ENCODE data around the gene PLEKHF1. TPM values are rescaled to one million over a fixed set of nuclear protein-coding genes. Genes with fewer than 3 reads are reported as not detected.

Gene PLEKHF1
- total and polyA plus RNA-seq, 2 of the 13 experiments (the other 11 are each of a cell fraction or from before 2014, with no cell fraction given): 2.9 to 3.8 TPM

GRCh38 chr19:29714953-29715700 lies 49.9 kb downstream of the PLEKHF1 start, which contains the start of gene C19orf12 (continued):
- TF ChIP-seq PATZ1 (CRISPR knock-in tag; IDR thresholded peaks at IDR 0.05): no peak; the same call in 1 of the 2 replicates
- TF ChIP-seq ATM (IDR thresholded peaks at IDR 0.05; ENCODE audit: borderline replicate concordance): no peak
- peak; percentile 47; the same call in 1 of the 2 replicates for TF ChIP-seq TAF1 (CRISPR knock-in tag; IDR thresholded peaks at IDR 0.05)
- TF ChIP-seq ATF7-NPFF (CRISPR knock-in tag; IDR thresholded peaks at IDR 0.05; ENCODE audit: low read depth): peak; percentile 46; the same call in 1 of the 2 replicates
- TF ChIP-seq ZNF441 (CRISPR knock-in tag; IDR thresholded peaks at IDR 0.05; ENCODE audit: borderline replicate concordance): peak; percentile 84
- 0 out of 2 replicates have a peak, but pooled peaks have one; percentile 40 for TF ChIP-seq SIN3A (IDR thresholded peaks at IDR 0.05; ENCODE audit: borderline replicate concordance, low read depth, low read length)
- peak; percentile 66; the same call in 1 of the 2 replicates for TF ChIP-seq SPEN (CRISPR knock-in tag; IDR thresholded peaks at IDR 0.05; ENCODE audit: low read depth)
- TF ChIP-seq PHF20 (CRISPR knock-in tag; IDR thresholded peaks at IDR 0.05): peak; percentile 65
- TF ChIP-seq ZNF12 (CRISPR knock-in tag; IDR thresholded peaks at IDR 0.05): no peak
- peak; percentile 98 for TF ChIP-seq ZFY (CRISPR knock-in tag; IDR thresholded peaks at IDR 0.05)
- peak; percentile 26; the same call in 1 of the 2 replicates for TF ChIP-seq TFDP1 (CRISPR knock-in tag; IDR thresholded peaks at IDR 0.05; ENCODE audit: borderline replicate concordance)
- no peak for TF ChIP-seq ZBTB21 (CRISPR knock-in tag; IDR thresholded peaks at IDR 0.05)
- TF ChIP-seq SKIL (CRISPR knock-in tag; IDR thresholded peaks at IDR 0.05; ENCODE audit: borderline replicate concordance): no peak
- TF ChIP-seq POLR2A (IDR thresholded peaks at IDR 0.05; ENCODE audit: insufficient read depth in 1 of 2, low read depth in 2 of 2, low read length in 2 of 2): peak; percentile 70 to 80
- no peak for TF ChIP-seq POGZ (CRISPR knock-in tag; IDR thresholded peaks at IDR 0.05)
- TF ChIP-seq ZNF7 (CRISPR knock-in tag; IDR thresholded peaks at IDR 0.05): no peak
- 0 out of 2 replicates have a peak, but pooled peaks have one; percentile 20 for TF ChIP-seq LCORL (IDR thresholded peaks at IDR 0.05)
- TF ChIP-seq LCORL (CRISPR knock-in tag; IDR thresholded peaks at IDR 0.05): 0 out of 2 replicates have a peak, but pooled peaks have one; percentile 19
- TF ChIP-seq E2F5 (CRISPR knock-in tag; conservative IDR thresholded peaks at IDR 0.05): no peak
- 0 out of 2 replicates have a peak, but pooled peaks have one; percentile 61 for TF ChIP-seq ZNF772 (CRISPR knock-in tag; IDR thresholded peaks at IDR 0.05)
- TF ChIP-seq ZNF576 (CRISPR knock-in tag; IDR thresholded peaks at IDR 0.05): no peak
- TF ChIP-seq ZNF878 (CRISPR knock-in tag; IDR thresholded peaks at IDR 0.05): no peak
- TF ChIP-seq EP300 (IDR thresholded peaks at IDR 0.05; ENCODE audit: low read depth in 2 of 2, low read length in 2 of 2): no peak
- no peak for TF ChIP-seq EP300 (CRISPR knock-in tag; IDR thresholded peaks at IDR 0.05; ENCODE audit: borderline replicate concordance)
- TF ChIP-seq PRPF4 (IDR thresholded peaks at IDR 0.05; ENCODE audit: low read depth, low read length, poor library complexity, severe bottlenecking): no peak
